NT2/D1 (cell line): ENCODE measurements around the gene GPRIN1.

ENCODE experiments used
- SUZ12 ChIP-seq: IDR thresholded peaks from 2 replicates; pipeline ENCODE4 v1.6.1; 2011; ENCODE audit not compliant: insufficient read length, insufficient read depth; ENCODE audit errors: extremely low read depth
- YY1 ChIP-seq: IDR thresholded peaks from 2 replicates; pipeline ENCODE4 v1.6.1; 2011; ENCODE audit not compliant: insufficient read length, insufficient read depth
- ZNF274 ChIP-seq: IDR thresholded peaks from 2 replicates; pipeline ENCODE4 v1.6.1; 2011; ENCODE audit warnings: mild to moderate bottlenecking, low read depth, low read length

- no peak for TF ChIP-seq SUZ12
- TF ChIP-seq ZNF274: no peak
- TF ChIP-seq YY1: no peak
Observed at GRCh38 chr5:176575066-176575465, 34.9 kb downstream of the GPRIN1 start.
